ENCODE measurements around the gene GABPB2. TPM values are rescaled to one million over a fixed set of nuclear protein-coding genes. Genes with fewer than 3 reads are reported as not detected.

The GABPB2 gene
- total RNA-seq, 1 donor from 2014 or later = 11.9 TPM

- no peak for DNase-seq (ENCODE audit: low spot score in 2 of 2, unreplicated experiment in 2 of 2)
- no peaks in the 10 kb centered on the region for H3K9me3 Mint-ChIP-seq
These were observed 87.8 kb downstream of the GABPB2 start for GRCh38 chr1:151158326-151158725.

GRCh38 chr1:151158751-151159251 lies 88.2 kb downstream of the GABPB2 start:
- no peak for DNase-seq (ENCODE audit: low spot score in 2 of 2, unreplicated experiment in 2 of 2)
- Mint-ChIP-seq H3K4me3 (no peak overlapping the region), H3K27me3 (ENCODE audit: low read depth) (no peaks in the 10 kb centered on the region), H3K9me3 (no peaks in the 10 kb centered on the region), H3K4me1 (no peaks in the 10 kb centered on the region), H3K27ac (no peak overlapping the region), H3K36me3 (peaks cover 27% of the 10 kb centered on the region)
- TF ChIP-seq CTCF (IDR thresholded peaks at IDR 0.05; ENCODE audit: unreplicated experiment) = no peak

More at GRCh38 chr1:151158326-151158725, 87.8 kb downstream of the GABPB2 start:
- H3K27me3 Mint-ChIP-seq (ENCODE audit: low read depth) = no peaks in the 10 kb centered on the region
- H3K36me3 Mint-ChIP-seq = peaks cover 27% of the 10 kb centered on the region
- H3K4me1 Mint-ChIP-seq = no peaks in the 10 kb centered on the region
- TF ChIP-seq CTCF (IDR thresholded peaks at IDR 0.05; ENCODE audit: unreplicated experiment) = no peak
- no peak overlapping the region for H3K4me3 Mint-ChIP-seq
- no peak overlapping the region for H3K27ac Mint-ChIP-seq

DNA sequence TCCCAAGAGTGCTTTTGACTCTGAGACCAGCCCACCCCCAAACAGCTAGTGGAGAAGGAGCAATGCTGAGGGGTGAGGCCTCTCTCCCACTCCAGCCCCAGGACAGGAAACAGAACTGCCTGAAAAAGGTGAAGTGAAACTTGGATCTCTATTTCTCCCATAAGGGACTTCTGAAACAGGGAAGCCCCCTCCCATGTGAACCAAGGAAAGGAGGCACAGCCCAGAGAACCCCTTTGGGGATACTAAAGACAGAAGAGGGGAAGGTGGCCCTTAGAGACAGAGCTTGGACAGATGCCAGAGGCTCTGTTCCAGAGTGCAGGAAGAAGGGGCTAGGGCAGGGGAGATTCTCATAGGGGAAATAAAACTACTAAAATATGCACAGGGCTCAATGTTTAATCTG lies 88.8 kb downstream of the GABPB2 start:
- H3K27ac Mint-ChIP-seq = no peak overlapping the region
- H3K4me3 Mint-ChIP-seq = no peak overlapping the region
- no peaks in the 10 kb centered on the region for H3K27me3 Mint-ChIP-seq (ENCODE audit: low read depth)
- TF ChIP-seq CTCF (IDR thresholded peaks at IDR 0.05; ENCODE audit: unreplicated experiment) = no peak
- no peak for DNase-seq (ENCODE audit: low spot score in 2 of 2, unreplicated experiment in 2 of 2)
- peaks cover 4% of the 10 kb centered on the region for H3K4me1 Mint-ChIP-seq
- no peaks in the 10 kb centered on the region for H3K9me3 Mint-ChIP-seq
- peaks cover 25% of the 10 kb centered on the region for H3K36me3 Mint-ChIP-seq

DNA sequence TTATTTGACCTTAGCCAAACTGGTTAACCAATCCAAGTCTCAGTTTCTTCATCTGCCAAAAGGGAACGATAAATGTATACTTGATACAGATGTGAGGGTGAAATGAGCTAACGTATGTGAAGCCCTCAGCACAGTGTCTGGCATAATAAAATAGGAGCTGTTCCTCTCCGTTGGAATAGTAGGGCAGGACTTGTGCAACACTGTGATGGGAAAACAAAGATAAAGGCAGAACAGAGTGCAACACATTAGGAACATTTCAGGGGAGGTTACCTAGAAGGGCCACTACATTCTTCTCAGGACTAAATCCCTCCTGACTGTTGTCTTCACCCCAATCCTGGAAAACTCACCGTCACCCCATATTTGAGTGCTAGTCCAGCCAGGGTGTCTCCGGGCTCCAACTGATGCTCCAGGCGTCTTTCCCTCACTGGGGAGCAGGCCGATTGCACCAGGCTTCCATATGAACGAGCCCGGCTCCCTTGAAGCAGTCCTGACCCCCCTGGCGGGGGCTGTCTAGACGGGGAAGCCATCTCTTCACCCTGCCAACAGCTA lies 94.2 kb downstream of the GABPB2 start:
- H3K27ac Mint-ChIP-seq = peak overlapping the region; percentile 98
- peaks cover 2% of the 10 kb centered on the region for H3K27me3 Mint-ChIP-seq (ENCODE audit: low read depth)
- no peak for DNase-seq (ENCODE audit: low spot score in 2 of 2, unreplicated experiment in 2 of 2)
- peaks cover 22% of the 10 kb centered on the region for H3K4me1 Mint-ChIP-seq
- H3K9me3 Mint-ChIP-seq = no peaks in the 10 kb centered on the region
- no peak for TF ChIP-seq CTCF (IDR thresholded peaks at IDR 0.05; ENCODE audit: unreplicated experiment)
- H3K4me3 Mint-ChIP-seq = peak overlapping the region; percentile 98
- H3K36me3 Mint-ChIP-seq = peaks cover 16% of the 10 kb centered on the region

- Mint-ChIP-seq H3K27me3 (ENCODE audit: low read depth) (peaks cover 2% of the 10 kb centered on the region), H3K4me3 (peak overlapping the region; percentile 98), H3K36me3 (peaks cover 18% of the 10 kb centered on the region), H3K4me1 (peaks cover 22% of the 10 kb centered on the region), H3K27ac (peak overlapping the region; percentile 98), H3K9me3 (no peaks in the 10 kb centered on the region)
- DNase-seq (ENCODE audit: low spot score in 2 of 2, unreplicated experiment in 2 of 2) = peak in 1 of 2 experiments; percentile 48
- TF ChIP-seq CTCF (IDR thresholded peaks at IDR 0.05; ENCODE audit: unreplicated experiment) = no peak
These were observed 94.7 kb downstream of the GABPB2 start for GRCh38 chr1:151165281-151165737.

Data from mesothelial cell of epicardium (in vitro differentiated cells).